ENCODE measurements around the gene NUDT22.

The NUDT22 gene

GRCh38 chr11:64232967-64233315 lies 6.9 kb downstream of the NUDT22 start:
- TF ChIP-seq CTCF (IDR thresholded peaks at IDR 0.05; ENCODE audit: insufficient read depth, low read length, poor library complexity, severe bottlenecking), result no peak
- no peak for TF ChIP-seq EZH2phosphoT487 (conservative IDR thresholded peaks at IDR 0.05; ENCODE audit: low read length)
- no peaks in the 10 kb centered on the region for H3K27me3 ChIP-seq (ENCODE audit: low read length)

GRCh38 chr11:64233913-64234586 lies 8.0 kb downstream of the NUDT22 start, which contains the start of gene VEGFB:
Gene VEGFB, plus strand, starts transcription at chr11:64234584. Its CDS starts 250 bp downstream, at chr11:64234834.
- peak within 1 kb of the TSS; percentile 73 for H3K9ac ChIP-seq (ENCODE audit: low read length)
- peak within 1 kb of the TSS; percentile 72 for H3K4me3 ChIP-seq (ENCODE audit: insufficient read depth, low read length, poor library complexity, severe bottlenecking)
- peaks cover 7% of the 10 kb centered on the region; the same call in 1 of the 2 replicates for H3K79me2 ChIP-seq (ENCODE audit: insufficient read depth, low read length)
- H3F3A ChIP-seq (ENCODE audit: insufficient read depth), result peaks cover 34% of the 10 kb centered on the region
- H3K9me2 ChIP-seq (replicated peaks; ENCODE audit: insufficient read depth, low read length), result no peaks in the 10 kb centered on the region
- no peaks in the 10 kb centered on the region for H3K36me3 ChIP-seq (ENCODE audit: low read length)
- peak within 1 kb of the TSS; percentile 62 for H3K27ac ChIP-seq (ENCODE audit: low read depth, low read length)
- no peaks in the 10 kb centered on the region for H4K20me1 ChIP-seq (ENCODE audit: low read depth, low read length)
- H2AFZ ChIP-seq (ENCODE audit: low read depth, low read length, severe bottlenecking), result no peak within 1 kb of the TSS
- H3K27me3 ChIP-seq (ENCODE audit: low read length), result no peaks in the 10 kb centered on the region
- no peaks in the 10 kb centered on the region for H3K9me3 ChIP-seq (ENCODE audit: insufficient read depth, low read length)
- TF ChIP-seq CTCF (IDR thresholded peaks at IDR 0.05; ENCODE audit: insufficient read depth, low read length, poor library complexity, severe bottlenecking), result no peak
- no peak for TF ChIP-seq EZH2phosphoT487 (conservative IDR thresholded peaks at IDR 0.05; ENCODE audit: low read length)
- H3K4me2 ChIP-seq (ENCODE audit: low read depth, low read length, poor library complexity, severe bottlenecking), result peak within 1 kb of the TSS; percentile 81

More at GRCh38 chr11:64232967-64233315, 6.9 kb downstream of the NUDT22 start:
- no peaks in the 10 kb centered on the region for H4K20me1 ChIP-seq (ENCODE audit: low read depth, low read length)
- H3K79me2 ChIP-seq (ENCODE audit: insufficient read depth, low read length), result peaks cover 7% of the 10 kb centered on the region; the same call in 1 of the 2 replicates
- no peak overlapping the region for H3K27ac ChIP-seq (ENCODE audit: low read depth, low read length)
- no peak overlapping the region for H3K9ac ChIP-seq (ENCODE audit: low read length)
- H3K4me2 ChIP-seq (ENCODE audit: low read depth, low read length, poor library complexity, severe bottlenecking), result no peak overlapping the region
- H3F3A ChIP-seq (ENCODE audit: insufficient read depth), result peaks cover 28% of the 10 kb centered on the region
- no peaks in the 10 kb centered on the region for H3K36me3 ChIP-seq (ENCODE audit: low read length)
- no peaks in the 10 kb centered on the region for H3K9me3 ChIP-seq (ENCODE audit: insufficient read depth, low read length)
- H3K4me3 ChIP-seq (ENCODE audit: insufficient read depth, low read length, poor library complexity, severe bottlenecking), result no peak overlapping the region
- no peaks in the 10 kb centered on the region for H3K9me2 ChIP-seq (replicated peaks; ENCODE audit: insufficient read depth, low read length)
- H2AFZ ChIP-seq (ENCODE audit: low read depth, low read length, severe bottlenecking), result no peak overlapping the region

GRCh38 chr11:64234647-64235379 lies 8.7 kb downstream of the NUDT22 start:
- peak overlapping the region; percentile 62 for H3K27ac ChIP-seq (ENCODE audit: low read depth, low read length)

More at GRCh38 chr11:64234647-64235379, 8.7 kb downstream of the NUDT22 start:
- Histone ChIP-seq H2AFZ (ENCODE audit: low read depth, low read length, severe bottlenecking) (no peak overlapping the region), H3K9me3 (ENCODE audit: insufficient read depth, low read length) (no peaks in the 10 kb centered on the region), H3K4me2 (ENCODE audit: low read depth, low read length, poor library complexity, severe bottlenecking) (peak overlapping the region; percentile 81), H3K9me2 (replicated peaks; ENCODE audit: insufficient read depth, low read length) (no peaks in the 10 kb centered on the region), H4K20me1 (ENCODE audit: low read depth, low read length) (no peaks in the 10 kb centered on the region), H3F3A (ENCODE audit: insufficient read depth) (peaks cover 31% of the 10 kb centered on the region), H3K36me3 (ENCODE audit: low read length) (no peaks in the 10 kb centered on the region), H3K4me3 (ENCODE audit: insufficient read depth, low read length, poor library complexity, severe bottlenecking) (peak overlapping the region; percentile 72), H3K9ac (ENCODE audit: low read length) (peak overlapping the region; percentile 73), H3K79me2 (ENCODE audit: insufficient read depth, low read length) (peaks cover 7% of the 10 kb centered on the region; the same call in 1 of the 2 replicates), H3K27me3 (ENCODE audit: low read length) (no peaks in the 10 kb centered on the region)
- TF ChIP-seq CTCF (IDR thresholded peaks at IDR 0.05; ENCODE audit: insufficient read depth, low read length, poor library complexity, severe bottlenecking) (no peak), EZH2phosphoT487 (conservative IDR thresholded peaks at IDR 0.05; ENCODE audit: low read length) (no peak)
